H1 (cell line): ENCODE measurements around the gene NLK. TPM values are rescaled to one million over a fixed set of nuclear protein-coding genes. Genes with fewer than 3 reads are reported as not detected.

ENCODE experiments used
- CTCF ChIA-PET: fragments of 300-600 bp; sonication (Branson Sonifier 250); formaldehyde crosslinking; loops from one replicate; lab custom pipeline; 2021; ENCODE audit not compliant: partially characterized antibody; lab: Charles Lee
- POLR2A ChIA-PET: fragments of 300-600 bp; sonication (Branson Sonifier 250); formaldehyde crosslinking; loops from one replicate; lab custom pipeline; 2021; ENCODE audit warnings: inconsistent platforms; ENCODE audit not compliant: partially characterized antibody; lab: Charles Lee
- DNase-seq, 2 experiments: peaks; one replicate each; pipeline versions ENCODE4 v3.0.0 to v3.0.0-alpha.2; 2010 to 2022; ENCODE audit warnings: low spot score in 2 of 2, low read depth in 1 of 2, mixed read lengths in 1 of 2
- FAIRE-seq: peaks from 2 replicates; lab custom pipeline; 2011; peaks lifted over from hg19 to GRCh38; lab: Jason Lieb, UNC
- H2AFZ ChIP-seq: 2 replicates; pipeline ENCODE4 v1.8.1; 2012; ENCODE audit warnings: low read length, inconsistent platforms
- H2AK5ac ChIP-seq: 2 replicates; pipeline ENCODE4 v1.6.1; 2013; ENCODE audit warnings: low read depth, low read length
- H2BK120ac ChIP-seq: replicated peaks from 2 replicates; pipeline ENCODE3; 2013; ENCODE audit warnings: low read depth, low read length, inconsistent platforms
- H2BK12ac ChIP-seq: 2 replicates; pipeline ENCODE4 v1.6.1; 2013; ENCODE audit warnings: low read depth, low read length
- H2BK15ac ChIP-seq: 2 replicates; pipeline ENCODE4 v1.6.1; 2013; ENCODE audit warnings: low read length
- H2BK20ac ChIP-seq: 2 replicates; pipeline ENCODE4 v1.6.1; 2013; ENCODE audit warnings: low read length
- H2BK5ac ChIP-seq: 2 replicates; pipeline ENCODE4 v1.6.1; 2013; ENCODE audit warnings: low read depth, low read length
- H3K14ac ChIP-seq: 2 replicates; pipeline ENCODE4 v1.6.1; 2013; ENCODE audit warnings: inconsistent platforms; ENCODE audit not compliant: insufficient read length
- H3K18ac ChIP-seq: 2 replicates; pipeline ENCODE4 v1.6.1; 2013; ENCODE audit warnings: low read length; ENCODE audit errors: extremely low read depth
- H3K23ac ChIP-seq: 2 replicates; pipeline ENCODE4 v1.6.1; 2013; ENCODE audit warnings: inconsistent platforms; ENCODE audit not compliant: insufficient read length
- H3K23me2 ChIP-seq: 2 replicates; pipeline ENCODE4 v1.6.1; 2013; ENCODE audit warnings: low read depth, low read length
- H3K27ac ChIP-seq: 2 replicates; pipeline ENCODE4 v1.6.1; 2011; ENCODE audit warnings: low read depth, low read length, inconsistent platforms
- H3K27me3 ChIP-seq, 4 experiments: replicated peaks in 1 of 4; 1 replicate in 1 of 4; 2 replicates in 3 of 4; pipeline versions ENCODE4 v1.6.1 to v1.8.1; 2011 to 2013; ENCODE audit warnings: low read length in 3 of 4, mild to moderate bottlenecking in 3 of 4, inconsistent platforms in 2 of 4, mixed read lengths in 2 of 4, moderate library complexity in 1 of 4; ENCODE audit not compliant: control insufficient read depth in 3 of 4, insufficient read depth in 3 of 4; ENCODE audit errors: extremely low read depth in 1 of 4
- H3K36me3 ChIP-seq, 4 experiments: 2 replicates each; pipeline versions ENCODE4 v1.6.1 to v1.8.1; 2011 to 2013; ENCODE audit warnings: mild to moderate bottlenecking in 4 of 4, low read length in 3 of 4, moderate library complexity in 2 of 4, control low read depth in 1 of 4, inconsistent platforms in 1 of 4; ENCODE audit not compliant: insufficient read depth in 4 of 4, control insufficient read depth in 2 of 4
- H3K4ac ChIP-seq: replicated peaks from 2 replicates; pipeline ENCODE3; 2013; ENCODE audit warnings: low read length, low read depth, mixed read lengths, inconsistent platforms; ENCODE audit not compliant: insufficient read length
- H3K4me1 ChIP-seq, 4 experiments: replicated peaks in 1 of 4; 1 replicate in 1 of 4; 2 replicates in 3 of 4; pipeline versions ENCODE4 v1.6.1 to v1.8.1; 2011 to 2013; ENCODE audit warnings: low read length in 3 of 4, inconsistent platforms in 2 of 4, mixed read lengths in 1 of 4; ENCODE audit not compliant: insufficient read depth in 4 of 4, control insufficient read depth in 3 of 4
- H3K4me2 ChIP-seq, 2 experiments: 2 replicates each; pipeline versions ENCODE4 v1.6.1 to v1.8.1; 2011 to 2013; ENCODE audit warnings: low read depth in 2 of 2, low read length in 2 of 2, control low read depth in 1 of 2, inconsistent platforms in 1 of 2, mild to moderate bottlenecking in 1 of 2; ENCODE audit not compliant: insufficient read depth in 1 of 2
- H3K4me3 ChIP-seq, 4 experiments: fragments of 200-600, 300-600 bp in 1 of 4; sonication (generic), shearing (Covaris generic), sonication (Bioruptor Twin) in 1 of 4; 2 replicates each; pipeline versions ENCODE4 v1.5.1 to v1.8.1; 2011 to 2016; ENCODE audit warnings: low read length in 4 of 4, low read depth in 3 of 4, control low read depth in 2 of 4, inconsistent platforms in 2 of 4, mild to moderate bottlenecking in 2 of 4, mixed read lengths in 1 of 4, moderate library complexity in 1 of 4; ENCODE audit not compliant: insufficient read depth in 2 of 4; ENCODE audit errors: extremely low read depth in 1 of 4
- H3K56ac ChIP-seq: replicated peaks from 2 replicates; pipeline ENCODE3; 2013; ENCODE audit warnings: low read depth, mild to moderate bottlenecking, mixed read lengths, low read length, inconsistent platforms; ENCODE audit not compliant: insufficient read length
- H3K79me1 ChIP-seq: 2 replicates; pipeline ENCODE4 v1.6.1; 2013; ENCODE audit warnings: low read depth, low read length, control low read depth
- H3K79me2 ChIP-seq, 2 experiments: 2 replicates each; pipeline versions ENCODE4 v1.6.1 to v1.8.1; 2012 to 2013; ENCODE audit warnings: low read length in 2 of 2, mild to moderate bottlenecking in 2 of 2, inconsistent platforms in 1 of 2; ENCODE audit not compliant: insufficient read depth in 2 of 2, control insufficient read depth in 1 of 2
- H3K9ac ChIP-seq, 4 experiments: replicated peaks in 1 of 4; 1 replicate in 1 of 4; 2 replicates in 3 of 4; pipeline versions ENCODE4 v1.6.1 to v1.8.1; 2011 to 2013; ENCODE audit warnings: low read depth in 3 of 4, low read length in 3 of 4, control low read depth in 2 of 4, mild to moderate bottlenecking in 2 of 4, moderate library complexity in 2 of 4, inconsistent platforms in 1 of 4; ENCODE audit errors: extremely low read depth in 1 of 4
- H3K9me3 ChIP-seq, 2 experiments: 2 replicates each; pipeline versions ENCODE4 v1.6.1 to v1.8.1; 2012 to 2013; ENCODE audit warnings: mild to moderate bottlenecking in 2 of 2, moderate library complexity in 2 of 2, control low read depth in 1 of 2, inconsistent platforms in 1 of 2, low read depth in 1 of 2, low read length in 1 of 2, mixed read lengths in 1 of 2; ENCODE audit not compliant: insufficient read depth in 2 of 2
- H4K20me1 ChIP-seq, 2 experiments: replicated peaks in 1 of 2; 2 replicates each; pipeline versions ENCODE3 to v1.8.1; 2011 to 2013; ENCODE audit warnings: inconsistent platforms in 2 of 2, low read length in 2 of 2, mild to moderate bottlenecking in 1 of 2; ENCODE audit not compliant: insufficient read depth in 2 of 2, control insufficient read depth in 1 of 2
- H4K5ac ChIP-seq: 2 replicates; pipeline ENCODE4 v1.6.1; 2013; ENCODE audit warnings: low read length, low read depth, mixed read lengths, inconsistent platforms; ENCODE audit not compliant: insufficient read length
- H4K8ac ChIP-seq: 2 replicates; pipeline ENCODE4 v1.8.0; 2013; ENCODE audit warnings: mild to moderate bottlenecking, moderate library complexity, low read length, inconsistent platforms; ENCODE audit not compliant: insufficient read depth; ENCODE audit errors: extremely low read depth
- H4K91ac ChIP-seq: replicated peaks from 2 replicates; pipeline ENCODE3; 2013; ENCODE audit warnings: low read length, mixed read lengths, inconsistent platforms; ENCODE audit not compliant: insufficient read length
- ASH2L ChIP-seq: fragments of 200-600, 300-600 bp; sonication (generic); IDR thresholded peaks from one replicate; pipeline ENCODE4 v1.7.1; 2017; ENCODE audit warnings: low read length
- BACH1 ChIP-seq: IDR thresholded peaks from 2 replicates; pipeline ENCODE4 v1.6.1; 2012; ENCODE audit warnings: low read length, improper control_type of control experiment
- BCL11A ChIP-seq, 2 experiments: IDR thresholded peaks; one replicate each; pipeline ENCODE4 v1.6.1; 2011; ENCODE audit warnings: low read depth in 2 of 2, low read length in 2 of 2, mild to moderate bottlenecking in 2 of 2
- BRCA1 ChIP-seq: IDR thresholded peaks from 2 replicates; pipeline ENCODE4 v1.6.1; 2012; ENCODE audit warnings: low read depth, low read length, improper control_type of control experiment
- CBX8 ChIP-seq: fragments of 300-800, 300-1000 bp; sonication (generic); IDR thresholded peaks from 2 replicates; pipeline ENCODE4 v1.7.1; 2016; ENCODE audit warnings: low read depth, low read length, borderline replicate concordance
- CEBPB ChIP-seq: IDR thresholded peaks from 2 replicates; pipeline ENCODE4 v1.6.1; 2012; ENCODE audit warnings: low read depth, low read length
- EP300 ChIP-seq, 2 experiments: IDR thresholded peaks; 1 replicate in 1 of 2; 2 replicates in 1 of 2; pipeline ENCODE4 v1.6.1; 2011 to 2012; ENCODE audit warnings: low read depth in 2 of 2, low read length in 2 of 2, mild to moderate bottlenecking in 2 of 2, borderline replicate concordance in 1 of 2, inconsistent platforms in 1 of 2, moderate library complexity in 1 of 2
- KDM4A ChIP-seq: IDR thresholded peaks from one replicate; pipeline ENCODE4 v1.7.1; 2012; ENCODE audit warnings: low read depth, mild to moderate bottlenecking, moderate library complexity, low read length, inconsistent platforms; ENCODE audit not compliant: severe bottlenecking
- SAP30 ChIP-seq: fragments of 300-600 bp; sonication (generic); IDR thresholded peaks from 2 replicates; pipeline ENCODE4 v1.7.1; 2012; ENCODE audit warnings: low read length, moderate library complexity, mild to moderate bottlenecking, inconsistent platforms; ENCODE audit not compliant: insufficient read depth, insufficient replicate concordance
- SIRT6 ChIP-seq: IDR thresholded peaks from one replicate; pipeline ENCODE4 v1.7.1; 2012; ENCODE audit warnings: low read length, inconsistent platforms
- SIX5 ChIP-seq: IDR thresholded peaks from 2 replicates; pipeline ENCODE4 v1.6.1; 2011; ENCODE audit warnings: mild to moderate bottlenecking, low read depth, low read length
- SP1 ChIP-seq: IDR thresholded peaks from 2 replicates; pipeline ENCODE4 v1.6.1; 2011; ENCODE audit warnings: low read depth, low read length
- SP4 ChIP-seq: IDR thresholded peaks from 2 replicates; pipeline ENCODE4 v1.6.1; 2012; ENCODE audit warnings: low read length, inconsistent platforms
- ZNF274 ChIP-seq: IDR thresholded peaks from 2 replicates; pipeline ENCODE4 v1.7.0; 2012; ENCODE audit warnings: low read length, borderline replicate concordance; ENCODE audit errors: extremely low read depth
- whole genome bisulfite sequencing, 2 experiments: shearing (Covaris generic) in 1 of 2; methylation state at CpG; one replicate each; pipeline versions ENCODE4 v1.1.6 to v1.1.7; 2013 to 2015; ENCODE audit warnings: low lambda C conversion rate in 2 of 2, mixed read lengths in 2 of 2, inconsistent platforms in 1 of 2, low coverage in 1 of 2, missing lambda C conversion rate in 1 of 2; ENCODE audit not compliant: insufficient replicate concordance in 2 of 2, insufficient coverage in 1 of 2, insufficient read length in 1 of 2; ENCODE audit errors: extremely low coverage in 1 of 2, missing lambda C conversion rate in 1 of 2; 5-methylcytosine and 5-hydroxymethylcytosine counted together
- long read RNA-seq, 2 experiments: library from RNA in 1 of 2; library from capped mRNA in 1 of 2; stranded (forward); transcript quantifications; one replicate each; pipeline ENCODE4 v2.0.0, GENCODE V29; 2021; ENCODE audit warnings: inconsistent platforms in 1 of 2
- polyA minus RNA-seq, 3 experiments: library from RNA; depleted of rRNA, polyadenylated mRNA; stranded (reverse); fragments of >200 nt; gene quantifications; 1 replicate in 2 of 3; 2 replicates in 1 of 3; pipeline ENCODE4 v1.2.3, GENCODE V29; 2011
- polyA plus RNA-seq, 7 experiments: library from polyadenylated mRNA; depleted of rRNA in 3 of 7; stranded (reverse) in 5 of 7; unstranded in 2 of 7; fragments of >200 nt in 5 of 7; fragments of 200-250 nt in 2 of 7; gene quantifications; 1 replicate in 5 of 7; 2 replicates in 1 of 7; 4 replicates in 1 of 7; pipeline versions ENCODE4 v1.2.1 to v1.2.3, GENCODE V29; 2011 to 2013; ENCODE audit warnings: missing spikeins in 2 of 7, mixed read lengths in 2 of 7
- total RNA-seq: library from RNA; stranded (reverse); fragmentation: NEBNext Ultra II Directional; extraction: Animal tissue kit (Norgen Biotek cat#: 25700); gene quantifications from 2 replicates; pipeline ENCODE4 v1.2.1, GENCODE V29; 2021

The NLK gene
- 47.0 and 49.9 TPM in 2 replicates for total RNA-seq
- 30.5 and 30.8 TPM in 2 replicates for polyA plus RNA-seq (2011; rRNA removed)
- polyA plus RNA-seq (2011; cell fraction: cytosol; rRNA removed) = 30.2 TPM
- polyA plus RNA-seq (2011; cell fraction: nucleus; rRNA removed) = 97.7 TPM
- polyA plus RNA-seq (2012, experiment 1 of 2) = 23.6 to 37.1 TPM (median 26.1 TPM) in 4 replicates
- polyA plus RNA-seq (2012, experiment 2 of 2) = 6.1 TPM
- polyA plus RNA-seq (2013, experiment 1 of 2) = 43.2 TPM
- 39.6 TPM for polyA plus RNA-seq (2013, experiment 2 of 2)
- polyA minus RNA-seq (2011; rRNA and poly(A)+ RNA removed) = 116 and 123 TPM in 2 replicates
- polyA minus RNA-seq (2011; cell fraction: cytosol; rRNA and poly(A)+ RNA removed) = 41.7 TPM
- 173 TPM for polyA minus RNA-seq (2011; cell fraction: nucleus; rRNA and poly(A)+ RNA removed)
- long read RNA-seq, experiment 1, full-length matches to known transcripts = 9 of 33 reads
- long read RNA-seq, experiment 1, partial matches to known transcripts = 9 of 33 reads
- long read RNA-seq, experiment 1, other reads (novel, unspliced or antisense) = 15 of 33 reads
- long read RNA-seq, experiment 2, partial matches to known transcripts = 11 of 16 reads
- long read RNA-seq, experiment 2, other reads (novel, unspliced or antisense) = 5 of 16 reads

DNA sequence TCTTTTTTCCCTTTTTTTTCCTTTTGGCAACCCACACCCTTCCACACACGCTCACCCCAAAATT is at the start of gene NLK:
NLK (plus strand) TSS at position 21 of the 64 bp plus-strand sequence. CDS start 197 bp downstream, outside the sequence.
- no peak within 1 kb of the TSS; the same call in 1 of the 2 replicates for H2BK5ac ChIP-seq
- H2AK5ac ChIP-seq = no peak within 1 kb of the TSS
- H3K4me1 ChIP-seq = peaks cover 0 to 13% (median 7%) of the 10 kb centered on the region in 4 experiments; a peak in 5 of 7 replicates
- FAIRE-seq (no peak), DNase-seq (no peak)
- peak within 1 kb of the TSS; percentile 62 for H4K8ac ChIP-seq
- H2BK15ac ChIP-seq = no peak within 1 kb of the TSS
- H3K14ac ChIP-seq = no peak within 1 kb of the TSS
- H3K4ac ChIP-seq = no peak within 1 kb of the TSS
- ChIA-PET CTCF (no interaction called here), POLR2A (interaction anchor here (0.7 to 1.1 kb wide), 2 partner anchors 9 to 113 kb away, joined by 3 to 5 read pairs; no protein-coding TSS in a partner anchor)
- no peak within 1 kb of the TSS for H3K23ac ChIP-seq
- no peak within 1 kb of the TSS for H3K56ac ChIP-seq
- H3K4me3 ChIP-seq = peak within 1 kb of the TSS; percentile 75 to 85 (median 77)
- H3K27ac ChIP-seq = 0 out of 2 replicates have a peak within 1 kb of the TSS, but pooled peaks have one; percentile 46
- H3K27me3 ChIP-seq = no peaks in the 10 kb centered on the region
- H4K91ac ChIP-seq = no peak within 1 kb of the TSS
- WGBS, 2 experiments = 77 to 100% methylated on average over 1 of the region's 1 CpG
- H3K18ac ChIP-seq = no peak within 1 kb of the TSS
- no peak within 1 kb of the TSS for H2BK120ac ChIP-seq
- peaks cover 2% of the 10 kb centered on the region; the same call in 1 of the 2 replicates for H3K79me1 ChIP-seq
- H3K79me2 ChIP-seq = peaks cover 17 to 55% of the 10 kb centered on the region in 2 experiments
- no peak within 1 kb of the TSS for H4K5ac ChIP-seq
- H2BK12ac ChIP-seq = no peak within 1 kb of the TSS
- peak within 1 kb of the TSS; percentile 37 to 71 (median 52) for H3K9ac ChIP-seq
- H3K4me2 ChIP-seq = peak within 1 kb of the TSS; percentile 64 to 88
- H3K36me3 ChIP-seq = peaks cover 0 to 15% (median 0%) of the 10 kb centered on the region in 4 experiments; a peak in 1 of 8 replicates
- no peaks in the 10 kb centered on the region for H3K9me3 ChIP-seq
- H4K20me1 ChIP-seq = peaks cover 5% of the 10 kb centered on the region in 2 experiments
- peaks cover 7% of the 10 kb centered on the region; the same call in 1 of the 2 replicates for H3K23me2 ChIP-seq
- no peak within 1 kb of the TSS for H2BK20ac ChIP-seq
- H2AFZ ChIP-seq = no peak within 1 kb of the TSS
- TF ChIP-seq BRCA1 (no peak), CEBPB (no peak), SP1 (no peak), EP300 (IDR thresholded peaks at IDR 0.05; ENCODE audit: borderline replicate concordance in 1 of 2, low read depth in 2 of 2, low read length in 2 of 2) (no peak), ZNF274 (no peak), SAP30 (no peak), SIX5 (no peak), SP4 (no peak), ASH2L (no peak), BCL11A (IDR thresholded peaks at IDR 0.05; ENCODE audit: low read depth in 2 of 2, low read length in 2 of 2) (no peak), CBX8 (no peak), BACH1 (no peak), SIRT6 (no peak), KDM4A (no peak)
